GM21367 (cell line): ENCODE measurements around the gene KRT80.

Source experiments
- ATAC-seq: cut with Tn5 transposase; IDR thresholded peaks from one replicate; pipeline ENCODE4 v1.9.1; 2021; ENCODE audit not compliant: unreplicated experiment

Gene KRT80

DNA sequence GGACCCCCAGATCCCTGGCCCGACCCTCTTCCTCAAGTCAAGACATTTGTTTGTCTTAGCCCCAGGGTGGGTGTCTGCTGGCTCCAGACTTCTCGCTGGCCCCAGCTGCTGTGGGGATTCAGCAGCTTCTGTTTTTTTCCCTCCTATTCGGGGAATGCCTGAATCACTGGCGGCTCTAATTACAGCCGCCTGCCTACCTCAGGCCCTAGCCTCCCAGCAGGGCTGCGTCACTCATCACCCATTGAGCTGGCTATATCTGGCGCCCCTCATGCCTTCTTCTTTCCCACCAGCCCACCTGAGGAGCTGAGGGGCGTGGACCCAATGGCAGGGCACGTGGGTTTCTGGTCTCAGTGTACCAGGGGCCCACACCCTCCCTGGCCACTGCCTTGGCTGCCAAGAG, 10.1 kb downstream of the KRT80 start:
- ATAC-seq = no peak

GRCh38 chr12:52180971-52181628, 10.7 kb downstream of the KRT80 start:
- ATAC-seq = no peak

GRCh38 chr12:52179396-52179973, 12.3 kb downstream of the KRT80 start:
- no peak for ATAC-seq

- no peak for ATAC-seq
These were observed 12.8 kb downstream of the KRT80 start for GRCh38 chr12:52178984-52179383.

DNA sequence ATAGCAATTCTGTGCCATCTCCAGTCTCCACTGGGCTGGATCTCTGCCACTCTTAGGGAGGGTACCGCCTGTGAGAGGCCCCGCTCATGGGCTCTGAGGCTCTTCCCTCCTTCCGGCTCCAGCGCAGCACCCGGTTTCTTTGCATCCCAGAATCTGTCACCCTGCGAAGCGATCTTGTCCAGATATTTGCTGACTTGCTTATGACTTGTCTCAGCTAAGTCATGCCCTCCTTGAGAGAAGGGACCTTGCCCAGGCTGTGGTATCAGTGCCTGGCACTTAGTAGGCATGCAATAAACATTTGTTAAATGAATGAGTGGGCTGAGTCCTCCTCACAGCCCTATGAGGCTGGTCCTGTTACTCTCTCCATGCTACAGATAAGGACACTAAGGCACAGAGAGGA, 13.4 kb downstream of the KRT80 start:
- ATAC-seq = no peak

DNA sequence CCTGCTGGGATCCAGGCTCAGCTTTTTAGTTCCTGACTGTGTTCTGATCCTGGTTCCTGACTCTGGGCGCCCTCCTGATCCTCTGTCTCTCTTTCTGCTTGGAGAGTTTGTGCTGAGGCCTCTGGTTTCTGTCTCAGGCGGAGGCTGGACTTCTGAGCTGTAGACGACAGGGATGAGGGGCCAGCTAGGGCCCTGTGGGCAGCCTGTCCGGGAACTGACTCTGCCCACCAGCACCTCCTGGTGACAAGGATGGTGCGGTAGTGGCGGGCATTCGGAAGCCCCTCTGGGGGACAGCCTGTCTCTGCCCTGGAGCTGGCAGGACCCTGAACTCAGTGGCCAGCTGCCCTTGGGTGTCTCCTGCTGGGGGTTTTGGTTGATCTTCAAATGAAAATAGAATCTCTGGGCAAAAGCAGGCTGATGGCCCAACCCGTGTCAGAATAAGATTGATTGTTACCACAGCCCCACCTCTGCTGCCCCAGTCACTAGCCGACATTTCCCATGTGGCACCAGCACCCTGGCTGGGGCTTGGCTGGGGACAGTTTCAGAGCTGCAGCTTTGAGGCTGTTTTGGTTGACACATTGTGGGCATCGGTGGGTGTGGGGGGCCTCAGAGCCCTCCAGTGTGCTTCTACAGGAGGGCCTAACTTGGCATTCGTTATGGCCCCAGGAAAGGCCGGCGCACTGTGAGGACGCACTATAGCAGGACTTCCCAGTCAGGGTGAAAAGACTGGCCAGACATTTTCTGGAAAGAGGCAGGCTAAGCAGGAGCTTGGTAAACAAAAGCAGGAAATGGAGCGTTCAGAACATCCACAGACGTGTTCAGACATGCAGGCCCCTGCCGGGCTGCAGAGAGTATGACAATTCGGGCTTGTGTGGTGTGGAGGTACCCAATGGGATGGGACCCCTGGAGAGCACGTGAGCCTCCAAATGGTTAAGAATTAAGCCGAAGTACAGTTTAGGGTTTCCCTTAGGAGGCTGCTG, 16.2 kb downstream of the KRT80 start:
- ATAC-seq = no peak

DNA sequence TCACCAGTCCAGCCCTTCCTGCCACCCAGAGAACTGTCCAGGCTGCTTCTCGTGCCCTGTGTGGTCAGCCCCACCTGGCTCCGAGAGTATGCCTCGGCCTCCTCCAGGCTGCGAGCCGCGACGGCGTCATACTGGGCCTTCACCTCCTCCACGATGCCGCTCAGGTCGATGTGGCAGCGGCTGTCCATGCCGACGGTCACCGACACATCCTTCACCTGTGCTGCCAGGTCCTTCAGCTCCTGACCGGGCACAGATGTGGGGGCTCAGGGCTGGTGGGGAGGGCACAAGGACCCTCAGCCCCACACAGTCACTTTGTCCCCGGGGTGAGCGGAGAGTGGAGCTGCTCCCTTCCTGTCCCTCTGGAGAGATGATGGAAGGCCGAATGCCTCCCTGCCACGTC, 18.3 kb downstream of the KRT80 start:
- no peak for ATAC-seq

GRCh38 chr12:52172956-52173355, 18.9 kb downstream of the KRT80 start:
- ATAC-seq = no peak

DNA sequence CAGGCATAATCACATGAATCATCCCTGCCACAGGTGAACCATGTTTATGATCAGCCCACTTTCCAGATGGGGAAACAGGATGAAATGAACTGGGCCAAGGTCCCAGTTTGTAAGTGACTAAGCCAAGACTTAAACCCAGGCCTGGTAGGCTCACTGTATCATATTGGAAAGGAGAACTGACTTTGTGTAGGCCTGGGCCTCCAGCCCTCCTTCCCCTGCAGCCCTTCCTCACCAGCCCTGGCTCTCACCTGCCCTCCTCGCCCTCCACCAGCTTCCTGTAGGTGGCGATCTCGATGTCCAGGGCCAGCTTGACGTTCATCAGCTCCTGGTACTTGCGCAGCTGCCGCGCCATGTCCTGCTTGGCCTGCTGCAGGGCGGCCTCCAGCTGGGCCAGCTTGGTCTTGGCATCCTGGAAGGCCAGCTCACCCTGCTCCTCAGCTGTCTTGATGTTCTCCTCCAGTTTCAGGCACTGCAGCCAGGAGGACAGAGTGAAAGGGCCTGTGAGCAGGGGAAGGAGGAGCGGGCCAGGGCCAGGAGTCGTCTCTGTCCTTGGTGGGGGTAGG, 19.8 kb downstream of the KRT80 start:
- ATAC-seq = no peak

GRCh38 chr12:52170827-52171226, 21.0 kb downstream of the KRT80 start:
- no peak for ATAC-seq

DNA sequence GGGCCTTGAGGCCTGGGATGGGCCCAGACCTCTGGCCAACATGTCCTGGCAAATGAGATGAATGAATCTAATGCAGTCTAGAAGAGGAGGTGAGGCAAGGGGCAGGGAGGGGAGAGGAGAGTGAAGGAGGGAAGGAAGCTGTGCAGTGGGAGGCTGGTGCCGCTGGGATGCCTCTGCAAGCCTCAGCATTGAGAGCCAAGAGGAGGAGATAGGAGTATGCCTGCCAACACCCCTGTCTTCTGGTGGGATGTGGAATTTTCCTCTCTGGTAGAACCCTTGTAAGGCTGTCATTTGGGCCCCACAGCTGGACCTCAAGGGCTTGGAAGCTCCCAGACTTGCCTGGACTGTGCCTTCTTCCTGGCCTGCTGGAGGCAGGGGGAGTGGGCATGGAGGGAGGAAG, 21.9 kb downstream of the KRT80 start:
- no peak for ATAC-seq

GRCh38 chr12:52168019-52168717, 23.6 kb downstream of the KRT80 start:
- no peak for ATAC-seq

DNA sequence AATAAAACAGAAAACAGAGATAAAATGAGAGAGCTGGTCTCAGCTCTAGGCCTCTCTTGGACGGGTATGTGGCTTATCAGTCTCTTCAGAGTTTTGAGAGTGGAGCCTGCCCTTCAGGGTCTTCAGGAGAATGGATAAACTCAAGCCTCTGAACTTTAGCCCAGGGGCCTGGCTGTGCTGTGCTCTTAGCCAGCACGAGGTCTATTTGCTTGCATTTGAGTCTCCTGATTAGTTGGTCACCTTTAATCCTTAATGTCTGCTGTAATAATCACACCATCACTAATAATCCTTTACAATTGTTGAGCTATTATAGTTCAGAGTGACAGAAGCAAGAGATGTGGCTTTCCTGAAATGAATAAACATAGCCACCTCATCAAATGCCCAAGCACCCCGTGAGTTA, 24.3 kb downstream of the KRT80 start:
- ATAC-seq = no peak

- ATAC-seq = no peak
These were observed 25.1 kb downstream of the KRT80 start for GRCh38 chr12:52166672-52167071.

- ATAC-seq = no peak
These were observed 26.5 kb downstream of the KRT80 start for GRCh38 chr12:52165096-52165855.

DNA sequence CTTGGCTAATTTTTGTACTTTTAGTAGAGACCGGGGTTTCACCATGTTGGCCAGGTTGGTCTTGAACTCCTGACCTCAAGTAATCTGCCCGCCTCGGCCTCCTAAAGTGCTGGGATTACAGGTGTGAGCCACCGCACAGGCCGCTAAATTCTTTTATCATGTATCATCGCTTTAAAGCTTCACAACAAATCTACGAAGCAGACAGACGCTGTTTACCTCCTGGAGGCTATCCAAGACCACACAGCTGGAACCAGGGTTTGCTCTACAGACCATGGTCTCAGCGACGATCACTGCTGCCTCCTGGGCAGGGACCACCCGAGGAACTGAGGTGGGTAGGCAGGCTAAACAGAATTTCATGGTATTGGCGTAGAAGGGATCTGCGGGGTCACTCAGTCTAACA, 27.2 kb downstream of the KRT80 start:
- no peak for ATAC-seq

GRCh38 chr12:52162981-52163380, 28.8 kb downstream of the KRT80 start:
- no peak for ATAC-seq

DNA sequence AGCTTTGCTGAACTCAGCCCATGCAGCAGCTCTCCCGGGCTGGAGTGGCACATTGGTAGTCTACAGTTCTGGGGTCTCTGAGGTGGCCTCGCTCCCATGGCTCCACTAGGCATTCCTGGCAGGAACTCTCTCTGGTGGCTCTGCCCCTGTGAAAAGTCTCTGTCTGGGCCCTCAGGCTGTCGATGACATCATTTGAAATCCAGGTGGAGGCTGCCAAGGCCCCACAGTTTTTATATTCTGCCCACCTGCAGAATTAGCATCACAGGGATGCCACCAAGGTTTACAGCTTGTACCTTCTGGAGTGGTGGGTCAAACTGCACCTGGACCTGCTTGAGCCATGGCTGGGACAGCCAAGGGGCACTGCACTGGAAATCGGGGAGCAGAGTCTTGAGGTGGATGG, 31.6 kb downstream of the KRT80 start:
- ATAC-seq = no peak

- ATAC-seq = no peak
These were observed 34.2 kb downstream of the KRT80 start for GRCh38 chr12:52157566-52158150.
